Skin epidermis (tissue), 12 donors: ENCODE data around the gene TBC1D16.
"Not testable (repeated sequence)": the region's sequence is repeated elsewhere in the genome, so short reads cannot be mapped to it uniquely, and the experiment has no call there.

ENCODE experiments used
- H3K27ac ChIP-seq, 21 experiments: fragments of 200-600 bp; sonication (generic) in 11 of 21; one replicate each; pipeline ENCODE4 v1.5.0; 2020; ENCODE audit warnings: mild to moderate bottlenecking in 3 of 21, inconsistent platforms in 2 of 21, moderate library complexity in 2 of 21
- H3K4me3 ChIP-seq, 7 experiments: fragments of 200-600 bp; sonication (generic) in 2 of 7; one replicate each; pipeline ENCODE4 v1.5.0; 2020; ENCODE audit warnings: inconsistent platforms in 2 of 7, mild to moderate bottlenecking in 2 of 7, moderate library complexity in 1 of 7

Gene TBC1D16

GRCh38 chr17:80055597-80055996 is 19.9 kb upstream of the TBC1D16 start:
- no peak overlapping the region for H3K4me3 ChIP-seq

GRCh38 chr17:80053102-80053501 is 17.4 kb upstream of the TBC1D16 start:
- H3K4me3 ChIP-seq = no peak overlapping the region
- H3K27ac ChIP-seq = peak overlapping the region in 1 of 21 experiments; percentile 12

More at GRCh38 chr17:80055597-80055996, 19.9 kb upstream of the TBC1D16 start:
- H3K27ac ChIP-seq = no peak overlapping the region

- no peak overlapping the region for H3K4me3 ChIP-seq
- no peak overlapping the region for H3K27ac ChIP-seq
Measured at GRCh38 chr17:80051681-80052080, 16.0 kb upstream of the TBC1D16 start.

GRCh38 chr17:80050706-80051105 is 15.0 kb upstream of the TBC1D16 start:
- H3K4me3 ChIP-seq = no peak overlapping the region
- H3K27ac ChIP-seq = no peak overlapping the region

- no peak overlapping the region for H3K4me3 ChIP-seq
- H3K27ac ChIP-seq = no peak overlapping the region
Measured at GRCh38 chr17:80049986-80050385, 14.3 kb upstream of the TBC1D16 start.

- Histone ChIP-seq H3K4me3 (no peak overlapping the region), H3K27ac (no peak overlapping the region)
Measured at GRCh38 chr17:80047176-80047575, 11.5 kb upstream of the TBC1D16 start.

GRCh38 chr17:80046709-80047108 is 11.0 kb upstream of the TBC1D16 start:
- not testable (repeated sequence) for H3K27ac ChIP-seq, H3K4me3 ChIP-seq

GRCh38 chr17:80045703-80046102 is 10.0 kb upstream of the TBC1D16 start:
- Histone ChIP-seq H3K4me3 (no peak overlapping the region), H3K27ac (no peak overlapping the region)

- Histone ChIP-seq H3K27ac (no peak overlapping the region), H3K4me3 (no peak overlapping the region)
Measured at GRCh38 chr17:80043963-80044362, 8.3 kb upstream of the TBC1D16 start.

- Histone ChIP-seq H3K4me3 (peak overlapping the region; percentile 51 to 89 (median 84)), H3K27ac (peak overlapping the region in 18 of 21 experiments; percentile 67 to 96 (median 90))
Measured at GRCh38 chr17:80036715-80037477, 1.2 kb upstream of the TBC1D16 start.

GRCh38 chr17:80035937-80036714 is 454 bp upstream of the TBC1D16 start, which contains the start of gene CCDC40:
TSS of gene CCDC40 (plus strand) at chr17:80036642. CDS start at chr17:80036663, 21 bp downstream.
- Histone ChIP-seq H3K27ac (peak within 1 kb of the TSS; percentile 67 to 96 (median 88)), H3K4me3 (peak within 1 kb of the TSS; percentile 51 to 89 (median 84))

GRCh38 chr17:80034791-80035686 is 633 bp downstream of the TBC1D16 start:
- Histone ChIP-seq H3K27ac (peak overlapping the region; percentile 16 to 86 (median 75)), H3K4me3 (peak overlapping the region; percentile 40 to 85 (median 72))

- H3K4me3 ChIP-seq = no peak overlapping the region
- no peak overlapping the region for H3K27ac ChIP-seq
Measured at GRCh38 chr17:80033840-80034239, 1.8 kb downstream of the TBC1D16 start.

- H3K4me3 ChIP-seq = no peak overlapping the region
- no peak overlapping the region for H3K27ac ChIP-seq
Measured at GRCh38 chr17:80032614-80033171, 3.0 kb downstream of the TBC1D16 start.

GRCh38 chr17:80031691-80032430 is 3.8 kb downstream of the TBC1D16 start:
- H3K4me3 ChIP-seq = no peak overlapping the region
- peak overlapping the region in 2 of 21 experiments; percentile 42 to 63 for H3K27ac ChIP-seq

GRCh38 chr17:80030730-80031410 is 4.8 kb downstream of the TBC1D16 start:
- H3K4me3 ChIP-seq = peak overlapping the region in 1 of 7 experiments; percentile 5
- peak overlapping the region in 8 of 21 experiments; percentile 7 to 64 (median 39) for H3K27ac ChIP-seq

GRCh38 chr17:80029258-80029974 is 6.3 kb downstream of the TBC1D16 start:
- H3K4me3 ChIP-seq = no peak overlapping the region
- H3K27ac ChIP-seq = peak overlapping the region in 11 of 21 experiments; percentile 4 to 64 (median 52)
